GM06990 (cell line): ENCODE measurements around the gene PDLIM4.

ENCODE experiments used
- DNase-seq: peaks from one replicate; pipeline ENCODE4 v3.0.0-alpha.2; 2011; ENCODE audit not compliant: insufficient read length; ENCODE audit errors: extremely low read depth
- H3K27me3 ChIP-seq: replicated peaks from 2 replicates; pipeline ENCODE4 v1.6.0; 2011; ENCODE audit warnings: low read length; ENCODE audit not compliant: control insufficient read depth, insufficient read depth
- H3K36me3 ChIP-seq: 2 replicates; pipeline ENCODE4 v1.5.1; 2011; ENCODE audit warnings: low read length; ENCODE audit not compliant: control insufficient read depth, insufficient read depth
- H3K4me3 ChIP-seq: replicated peaks from 2 replicates; pipeline ENCODE4 v1.5.1; 2011; ENCODE audit warnings: low read depth, mild to moderate bottlenecking, control low read depth, low read length
- TF ChIP-seq, protein P1 (sequence below): IDR thresholded peaks from 2 replicates; pipeline ENCODE4 v1.5.1; 2011; ENCODE audit warnings: low read length, control low read depth, mild to moderate bottlenecking, inconsistent platforms; ENCODE audit not compliant: insufficient read depth, poor library complexity, severe bottlenecking

The PDLIM4 gene

DNA sequence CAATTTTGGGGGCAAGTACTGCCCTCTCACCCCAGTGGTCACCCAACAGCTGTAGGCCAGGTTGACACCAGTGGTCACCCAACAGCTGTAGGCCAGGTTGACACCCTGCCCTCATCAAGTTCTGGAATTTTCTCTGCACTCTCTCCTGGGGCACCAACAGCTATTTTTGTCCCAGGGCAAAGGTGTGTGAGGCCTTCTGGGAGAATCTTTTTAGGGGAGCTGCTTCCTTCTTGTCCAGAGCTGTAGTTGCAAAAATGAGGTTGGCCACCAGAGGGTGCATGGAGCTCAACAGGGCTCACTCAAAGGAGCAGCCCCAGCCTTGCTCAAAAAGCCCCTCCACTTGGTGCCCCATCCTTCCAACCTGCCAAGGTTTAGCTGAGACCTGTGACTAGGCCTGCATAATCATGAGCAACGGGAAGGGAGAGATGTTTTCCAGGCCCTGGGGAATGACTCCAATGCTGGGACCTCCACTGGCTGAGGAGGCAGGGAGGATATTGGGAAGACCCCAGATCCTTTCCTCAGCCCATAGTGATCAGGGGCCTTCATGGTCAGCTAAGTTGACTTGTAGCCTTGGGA lies 19.2 kb upstream of the PDLIM4 start:
- Histone ChIP-seq H3K27me3 (no peaks in the 10 kb centered on the region), H3K4me3 (no peak overlapping the region), H3K36me3 (no peaks in the 10 kb centered on the region)
- TF ChIP-seq, protein P1, sequence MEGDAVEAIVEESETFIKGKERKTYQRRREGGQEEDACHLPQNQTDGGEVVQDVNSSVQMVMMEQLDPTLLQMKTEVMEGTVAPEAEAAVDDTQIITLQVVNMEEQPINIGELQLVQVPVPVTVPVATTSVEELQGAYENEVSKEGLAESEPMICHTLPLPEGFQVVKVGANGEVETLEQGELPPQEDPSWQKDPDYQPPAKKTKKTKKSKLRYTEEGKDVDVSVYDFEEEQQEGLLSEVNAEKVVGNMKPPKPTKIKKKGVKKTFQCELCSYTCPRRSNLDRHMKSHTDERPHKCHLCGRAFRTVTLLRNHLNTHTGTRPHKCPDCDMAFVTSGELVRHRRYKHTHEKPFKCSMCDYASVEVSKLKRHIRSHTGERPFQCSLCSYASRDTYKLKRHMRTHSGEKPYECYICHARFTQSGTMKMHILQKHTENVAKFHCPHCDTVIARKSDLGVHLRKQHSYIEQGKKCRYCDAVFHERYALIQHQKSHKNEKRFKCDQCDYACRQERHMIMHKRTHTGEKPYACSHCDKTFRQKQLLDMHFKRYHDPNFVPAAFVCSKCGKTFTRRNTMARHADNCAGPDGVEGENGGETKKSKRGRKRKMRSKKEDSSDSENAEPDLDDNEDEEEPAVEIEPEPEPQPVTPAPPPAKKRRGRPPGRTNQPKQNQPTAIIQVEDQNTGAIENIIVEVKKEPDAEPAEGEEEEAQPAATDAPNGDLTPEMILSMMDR, result peak; percentile 85
- DNase-seq, result no peak

DNA sequence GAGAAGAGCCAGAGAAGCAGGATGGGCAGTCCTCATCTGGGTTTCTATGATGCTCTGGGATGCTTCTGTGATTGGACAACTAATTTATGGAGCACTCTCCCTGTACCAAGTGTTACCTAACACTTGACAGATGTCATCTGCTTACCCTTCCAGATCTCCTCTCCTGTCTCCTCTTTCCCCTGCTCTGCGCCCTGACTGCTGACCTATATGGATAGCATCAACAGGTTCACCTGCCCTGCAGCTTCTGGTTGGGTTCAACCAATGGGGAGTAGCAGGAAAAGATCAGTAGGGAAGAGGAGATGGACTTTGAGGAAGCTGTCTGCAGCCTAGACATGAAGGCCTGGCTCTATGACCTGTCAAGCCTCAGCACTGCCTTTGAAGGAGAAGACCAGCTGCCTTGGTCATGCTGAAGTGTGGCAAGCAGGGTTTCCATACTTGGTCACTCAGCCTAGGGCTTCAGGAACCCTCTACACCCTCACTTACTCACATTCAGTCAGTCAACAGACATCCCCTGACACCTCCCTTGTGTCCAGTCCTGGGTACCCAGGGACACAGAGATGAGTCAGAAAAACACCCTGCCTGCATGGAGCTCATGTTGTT lies 18.5 kb upstream of the PDLIM4 start:
- TF ChIP-seq, protein P1, result no peak
- no peak for DNase-seq
- H3K36me3 ChIP-seq, result no peaks in the 10 kb centered on the region
- no peak overlapping the region for H3K4me3 ChIP-seq
- H3K27me3 ChIP-seq, result no peaks in the 10 kb centered on the region

DNA sequence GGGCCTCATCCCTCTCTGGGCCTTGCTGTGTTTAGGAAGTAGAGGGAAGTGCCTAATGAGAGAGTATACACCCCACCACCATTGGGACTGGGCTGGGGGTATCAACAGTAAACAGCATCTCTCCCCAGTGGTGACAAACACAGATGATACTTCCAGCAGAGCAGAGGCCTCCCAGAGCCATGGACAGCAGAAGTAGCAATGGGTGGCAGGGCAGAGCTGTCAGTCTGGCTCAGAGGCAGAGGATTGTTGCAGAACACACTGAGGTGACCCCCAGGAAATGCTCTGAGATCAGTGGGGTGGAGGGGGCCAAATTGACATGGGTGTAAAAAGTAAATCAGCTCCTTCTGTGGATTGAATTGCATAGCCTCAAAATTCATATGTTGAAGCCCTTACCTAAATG lies 17.7 kb upstream of the PDLIM4 start:
- Histone ChIP-seq H3K36me3 (no peaks in the 10 kb centered on the region), H3K27me3 (no peaks in the 10 kb centered on the region), H3K4me3 (no peak overlapping the region)
- TF ChIP-seq, protein P1, result no peak
- DNase-seq, result no peak

DNA sequence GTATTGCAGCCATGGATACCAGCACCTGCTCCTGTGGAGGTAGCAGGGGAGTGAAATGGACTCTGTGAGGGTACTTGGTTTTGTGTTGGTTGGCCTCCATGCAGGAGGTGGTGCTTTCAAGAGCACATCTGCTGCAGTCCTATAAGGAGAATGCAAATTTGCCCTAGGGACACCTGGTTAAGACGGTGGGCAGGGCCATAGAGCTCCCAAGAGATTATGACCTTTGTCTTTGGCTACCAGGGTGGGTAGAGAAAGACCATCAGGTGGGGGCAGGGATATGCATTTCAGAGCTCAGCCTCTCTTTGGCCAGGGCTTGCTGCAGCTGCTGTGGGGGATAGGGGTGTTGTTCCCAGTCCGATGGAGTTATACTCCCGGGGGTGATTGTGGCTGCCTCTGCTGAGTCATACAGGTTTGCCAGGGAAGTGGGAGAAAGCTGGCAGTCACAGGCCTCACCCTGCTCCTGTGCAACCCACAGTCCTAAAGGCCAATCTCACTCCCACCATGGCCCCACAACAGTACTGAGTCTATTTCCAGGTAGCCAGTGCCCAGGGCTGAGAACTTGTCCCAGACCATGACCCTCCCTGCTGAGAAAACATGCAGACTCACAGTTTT lies 14.0 kb upstream of the PDLIM4 start:
- TF ChIP-seq, protein P1, result no peak
- DNase-seq, result no peak
- no peak overlapping the region for H3K4me3 ChIP-seq
- no peaks in the 10 kb centered on the region for H3K36me3 ChIP-seq
- H3K27me3 ChIP-seq, result no peaks in the 10 kb centered on the region

DNA sequence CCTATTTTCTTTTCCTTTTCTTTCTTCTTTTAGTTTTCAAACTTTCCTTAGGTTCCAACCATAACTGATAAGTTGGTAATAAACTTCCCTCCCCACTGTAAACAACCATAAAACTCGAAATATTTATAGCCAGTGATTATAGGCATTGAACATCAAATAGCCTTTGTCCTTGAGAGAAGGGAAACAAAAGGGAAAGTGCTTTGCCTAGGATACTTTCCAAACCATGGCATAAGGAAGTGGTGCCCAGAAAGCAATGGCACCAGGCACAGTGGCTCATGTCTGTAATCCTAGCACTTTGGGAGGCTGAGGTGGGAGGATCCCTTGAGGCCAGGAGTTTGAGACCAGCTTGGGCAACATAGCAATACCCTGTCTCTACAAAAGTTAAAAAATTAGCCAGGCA lies 11.9 kb upstream of the PDLIM4 start:
- Histone ChIP-seq H3K4me3 (no peak overlapping the region), H3K27me3 (no peaks in the 10 kb centered on the region), H3K36me3 (no peaks in the 10 kb centered on the region)
- TF ChIP-seq, protein P1, result no peak
- DNase-seq, result no peak
